ENCODE results near the gene ENO3.

DNA sequence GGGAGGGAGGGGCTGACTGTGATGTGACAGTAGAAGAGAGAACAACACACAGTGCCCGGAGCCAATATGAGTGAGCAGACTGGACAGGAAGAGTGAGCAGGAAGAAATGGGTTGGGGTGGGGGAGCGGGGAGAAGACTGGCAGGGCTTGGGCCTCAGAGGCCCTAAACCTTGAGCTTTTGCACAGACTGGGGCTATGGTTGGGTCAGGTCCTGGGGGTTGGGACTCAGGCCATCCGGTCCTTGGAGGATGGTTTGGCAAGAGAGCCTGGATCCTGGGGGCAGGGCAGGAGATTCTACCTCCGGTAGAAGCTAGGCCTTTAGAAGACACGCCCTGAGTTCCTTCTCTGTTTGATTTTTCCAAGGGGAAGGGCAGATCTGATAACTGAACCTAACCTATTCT lies 35.5 kb downstream of the ENO3 start:
- TF ChIP-seq POLR2A (IDR thresholded peaks at IDR 0.05; ENCODE audit: low read depth, low read length) (no peak), TAF1 (IDR thresholded peaks at IDR 0.05; ENCODE audit: borderline replicate concordance, low read depth, low read length) (no peak), POLR2AphosphoS5 (IDR thresholded peaks at IDR 0.05; ENCODE audit: low read depth, low read length) (no peak)
